Left cardiac atrium (tissue), 4 donors: Measurements from ENCODE around the gene EFCAB7. TPM values are rescaled to one million over a fixed set of nuclear protein-coding genes. Genes with fewer than 3 reads are reported as not detected.

ENCODE experiments used
- ATAC-seq, 2 donors: fragments of 200-7000 bp; cut with Tn5 transposase; one replicate each; pipeline ENCODE4 v1.9.1; 2020; ENCODE audit warnings: mild to moderate bottlenecking in 2 of 2, moderate library complexity in 2 of 2
- DNase-seq: peaks from one replicate; pipeline ENCODE4 v3.0.0-alpha.2; 2020
- intact Hi-C, 2 donors: fragments of 100-400 bp; cut with DNase I; formaldehyde crosslinking; loops; one replicate each; pipeline versions ENCODE4 v1.14.1 to v1.15.1; 2022 to 2023
- total RNA-seq, 2 donors: library from RNA; stranded (reverse); fragmentation: NEBNext Ultra II Directional; extraction: Animal tissue kit (Norgen Biotek cat#: 25700); gene quantifications; one replicate each; pipeline ENCODE4 v1.2.1, GENCODE V29; 2021
- donor health status: DM: no; HTN: yes; CAD: no.
- donor health status: DM: no; HTN: yes; CAD: no; lungs with severe emphysema.
- donor health status: DM: yes; HTN: yes; CAD: no.
- donor health status: Dilated cardiomyopathy.

The EFCAB7 gene
- total RNA-seq, 2 donors from 2014 or later, result 6.1 to 10.5 TPM

DNA sequence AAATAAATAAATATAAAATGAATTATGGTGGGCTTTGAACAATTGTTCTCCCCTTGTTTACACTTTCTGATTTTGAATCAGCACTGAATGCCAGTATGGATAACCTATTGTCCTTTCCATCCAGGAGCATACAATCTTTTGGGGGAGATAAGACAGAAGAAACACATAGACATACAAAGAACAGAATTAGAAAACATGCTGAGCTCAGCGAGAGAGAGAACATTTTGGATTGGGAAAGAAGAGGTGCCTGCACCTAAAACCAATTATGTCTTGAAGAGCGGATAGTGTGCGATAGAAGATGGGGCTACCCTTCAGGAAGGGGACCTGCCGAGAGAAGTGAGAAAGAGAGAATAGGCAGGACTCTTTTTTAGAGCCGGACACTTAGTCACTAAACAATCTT lies 76.5 kb downstream of the EFCAB7 start:
- ATAC-seq, result no peak
- no peak for DNase-seq
- intact Hi-C loops, result no loop called here

DNA sequence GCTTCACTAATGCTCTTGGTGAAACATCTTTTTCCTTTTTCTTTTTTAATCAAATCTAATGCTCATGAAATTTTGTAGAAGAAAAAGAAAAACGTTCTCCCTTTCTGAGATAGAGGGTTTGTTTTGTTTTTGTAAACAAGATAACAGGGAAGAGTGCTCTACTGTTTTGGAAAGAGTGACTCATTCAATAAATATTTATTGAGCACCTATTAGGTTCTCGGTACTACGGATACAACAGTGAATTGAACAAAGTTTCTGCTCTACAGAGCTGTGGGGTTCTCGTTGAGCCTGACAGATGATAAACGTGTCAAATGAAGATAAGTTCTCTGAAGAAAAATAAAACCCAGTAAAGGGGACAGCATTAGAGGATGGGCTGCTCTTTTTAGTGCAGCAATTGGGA lies 76.9 kb downstream of the EFCAB7 start:
- no peak for DNase-seq
- intact Hi-C loops, result no loop called here
- ATAC-seq, result no peak

- intact Hi-C loops, result no loop called here
- no peak for DNase-seq
- ATAC-seq, result no peak
These were observed 77.7 kb downstream of the EFCAB7 start for GRCh38 chr1:63601061-63601460.

DNA sequence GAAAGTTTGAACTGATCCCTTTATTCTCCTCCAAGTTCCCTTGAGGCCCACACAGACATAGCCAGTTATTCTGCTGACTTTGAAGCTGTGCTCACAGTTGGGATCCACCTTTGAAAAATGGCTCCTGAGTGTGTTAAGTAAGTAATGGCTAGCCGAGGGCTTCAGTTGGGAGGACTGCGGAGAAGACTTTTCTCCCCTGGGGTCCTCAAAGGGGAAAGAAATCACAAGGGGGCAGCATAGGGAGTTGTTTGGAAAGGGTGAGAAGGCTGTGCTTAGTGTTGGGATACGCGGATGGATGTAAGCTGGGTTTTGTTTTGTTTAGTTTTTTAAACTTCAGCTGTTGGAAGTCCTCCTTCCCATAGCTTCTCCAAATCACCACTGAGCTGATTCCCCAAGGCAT lies 78.1 kb downstream of the EFCAB7 start:
- DNase-seq (no peak), ATAC-seq (no peak)
- intact Hi-C loops, result no loop called here

- ATAC-seq (no peak), DNase-seq (no peak)
- intact Hi-C loops, result no loop called here
These were observed 78.6 kb downstream of the EFCAB7 start for GRCh38 chr1:63601912-63602311.

DNA sequence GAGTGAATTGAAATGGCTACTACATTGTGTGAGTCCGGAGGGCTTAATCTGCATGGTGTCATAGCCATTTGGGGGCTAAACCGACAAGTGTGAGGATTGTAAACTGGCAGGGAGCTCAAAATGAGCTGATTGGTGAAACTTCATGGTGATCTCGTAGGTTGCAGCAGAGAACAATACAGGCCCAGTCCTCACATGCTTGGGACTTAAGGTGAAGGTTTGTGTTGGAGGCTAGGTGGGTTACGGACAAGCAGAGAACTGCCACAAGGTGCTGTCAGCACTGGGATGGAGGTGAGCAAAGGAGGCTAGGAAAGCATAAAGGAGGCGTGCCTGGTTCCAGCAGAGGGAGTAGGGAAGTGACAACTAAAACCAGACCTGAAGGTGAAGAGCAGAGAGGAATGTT lies 79.3 kb downstream of the EFCAB7 start:
- DNase-seq, result no peak
- intact Hi-C loops, result no loop called here
- no peak for ATAC-seq

DNA sequence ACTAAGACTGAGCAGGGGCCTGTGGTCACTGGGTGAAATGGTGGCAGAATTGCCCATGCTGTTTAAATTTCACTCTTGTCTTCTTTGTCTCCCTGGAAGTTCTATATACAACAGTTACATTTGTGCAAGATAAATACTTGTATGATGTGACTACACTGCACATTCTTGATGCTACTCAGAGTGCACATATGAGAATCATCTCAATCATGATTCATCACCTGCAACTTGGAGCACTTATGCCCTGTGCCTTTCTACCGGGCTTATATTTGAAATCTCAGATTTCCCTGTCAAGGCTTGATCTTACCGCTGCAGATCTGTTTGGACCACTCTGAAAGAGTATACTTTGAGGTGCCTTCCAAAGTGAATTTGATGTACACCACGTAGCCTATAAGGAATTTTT lies 80.5 kb downstream of the EFCAB7 start:
- ATAC-seq, result no peak
- intact Hi-C loops, result no loop called here
- DNase-seq, result no peak

- ATAC-seq (peak in 1 of 2 donors; percentile 53), DNase-seq (no peak)
- intact Hi-C loops, result no loop called here
These were observed 84.0 kb downstream of the EFCAB7 start for GRCh38 chr1:63607322-63607721.

- DNase-seq (no peak), ATAC-seq (peak in 1 of 2 donors; percentile 40)
- intact Hi-C loops, result no loop called here
These were observed 87.9 kb downstream of the EFCAB7 start for GRCh38 chr1:63611231-63611630.

DNA sequence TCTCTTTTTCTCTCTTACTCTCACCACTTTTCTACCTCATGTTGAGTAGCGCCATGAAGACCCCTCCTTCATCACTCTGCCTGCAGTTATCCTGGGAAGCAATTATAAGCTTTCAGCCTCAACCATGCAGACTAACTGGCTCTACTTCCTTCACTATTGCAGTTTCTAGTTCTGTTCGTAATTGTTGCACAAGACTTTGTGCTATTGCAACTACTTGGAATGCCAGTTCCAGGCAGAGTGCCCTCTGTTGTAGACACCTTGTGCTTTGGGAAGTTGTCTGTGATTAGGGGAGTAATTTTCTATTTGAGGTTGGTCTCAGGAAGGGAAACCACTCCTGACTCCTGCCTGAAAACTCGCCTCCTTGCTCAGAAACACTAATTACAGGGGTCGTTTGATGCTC lies 89.2 kb downstream of the EFCAB7 start:
- no peak for DNase-seq
- intact Hi-C loops, result no loop called here
- ATAC-seq, result peak in 1 of 2 donors; percentile 40

GRCh38 chr1:63612971-63613370 lies 89.6 kb downstream of the EFCAB7 start:
- intact Hi-C loops, result no loop called here
- DNase-seq, result no peak
- ATAC-seq, result no peak

GRCh38 chr1:63615768-63616420 lies 92.6 kb downstream of the EFCAB7 start:
- ATAC-seq (peak; percentile 69 to 79), DNase-seq (peak; percentile 34)
- intact Hi-C loops, result loop anchor here in 1 of 2 donors (2.0 to 5.0 kb wide), 2 partner anchors 521 to 629 kb away; no protein-coding TSS in a partner anchor

GRCh38 chr1:63617450-63617849 lies 94.1 kb downstream of the EFCAB7 start:
- ATAC-seq (no peak), DNase-seq (no peak)
- intact Hi-C loops, result loop anchor here in 1 of 2 donors (2.0 to 5.0 kb wide), 2 partner anchors 520 to 627 kb away; no protein-coding TSS in a partner anchor

DNA sequence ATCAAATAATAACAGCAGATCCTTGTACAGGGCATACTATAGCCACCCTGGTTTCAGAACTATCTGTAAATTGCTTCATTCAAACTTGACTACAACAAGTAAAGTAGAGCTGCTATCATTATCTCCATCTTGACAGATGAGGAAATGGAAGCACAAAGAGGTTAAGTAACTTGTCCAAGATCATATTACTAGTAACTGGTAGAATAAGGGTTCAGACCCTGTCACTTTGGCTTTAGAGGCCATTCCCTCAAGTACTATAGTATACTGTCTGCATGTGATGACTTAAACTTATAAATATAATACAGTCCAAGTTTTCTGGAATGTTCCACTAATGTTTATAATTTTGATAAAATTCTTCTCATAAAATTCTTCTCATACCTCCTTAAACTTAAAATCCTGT lies 94.7 kb downstream of the EFCAB7 start:
- ATAC-seq (no peak), DNase-seq (no peak)
- intact Hi-C loops, result loop anchor here in 1 of 2 donors (5.0 kb wide), 1 partner anchor 519 kb away; no protein-coding TSS in a partner anchor

DNA sequence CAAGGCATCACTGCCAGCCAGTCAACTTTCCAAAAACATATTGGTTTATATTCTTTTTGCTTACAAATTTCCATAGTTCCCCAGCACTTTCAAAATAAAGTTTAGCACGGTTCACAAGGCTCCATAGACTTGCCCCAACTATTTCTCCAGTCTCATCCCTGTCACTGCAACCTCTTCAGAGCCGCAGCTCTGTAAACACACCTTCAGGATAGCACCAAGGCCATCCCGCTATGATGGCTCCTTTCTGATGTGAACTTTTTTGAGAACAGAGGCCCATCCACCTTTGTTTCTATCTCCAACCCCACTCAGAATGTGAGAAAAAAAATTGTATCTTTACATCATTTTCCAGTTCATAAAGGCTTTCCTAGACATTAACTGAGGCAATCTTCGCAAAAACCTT lies 96.2 kb downstream of the EFCAB7 start:
- intact Hi-C loops, result loop anchor here in 1 of 2 donors (5.0 kb wide), 1 partner anchor 518 kb away; no protein-coding TSS in a partner anchor
- ATAC-seq, result no peak
- DNase-seq, result no peak

DNA sequence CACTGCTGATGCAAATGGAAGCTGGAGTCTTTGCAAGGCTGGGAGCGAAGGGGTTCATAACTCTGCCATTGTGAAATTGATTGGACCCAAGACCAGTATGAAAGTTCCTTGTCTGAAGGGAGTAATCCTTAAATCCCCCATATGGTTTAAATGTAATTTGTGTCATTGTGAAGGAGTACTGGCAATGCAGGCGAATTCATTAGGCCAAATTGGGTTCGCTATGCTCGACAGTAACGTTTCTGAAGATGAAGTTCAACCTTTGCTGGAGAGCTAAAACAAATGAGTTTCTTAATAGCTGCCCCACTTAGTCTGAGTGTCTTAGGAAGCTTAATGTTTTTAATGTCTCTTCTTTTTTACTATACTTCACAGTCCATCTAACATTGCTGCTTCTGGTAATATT lies 97.3 kb downstream of the EFCAB7 start:
- DNase-seq, result no peak
- ATAC-seq, result no peak
- intact Hi-C loops, result no loop called here

DNA sequence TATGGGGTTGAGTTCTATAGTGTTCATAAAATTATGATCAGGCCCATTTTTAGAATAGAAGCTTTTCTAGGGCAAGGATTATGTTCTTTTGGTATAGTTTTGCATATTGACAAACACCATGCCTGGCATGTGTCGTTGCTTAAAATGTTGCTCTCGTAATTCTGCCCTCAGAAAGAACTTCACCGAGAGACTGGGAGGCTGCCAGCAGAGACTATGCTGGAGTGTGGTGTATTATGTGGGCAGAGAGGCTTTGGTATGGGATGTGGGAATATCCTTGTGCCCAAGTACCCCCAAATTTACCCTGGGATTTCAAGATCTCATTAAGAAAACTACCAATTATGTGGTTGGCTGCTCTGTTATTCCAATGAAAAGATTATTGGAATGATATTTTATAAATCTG lies 97.8 kb downstream of the EFCAB7 start:
- intact Hi-C loops, result no loop called here
- peak; percentile 40 to 56 for ATAC-seq

GRCh38 chr1:63621698-63622097 lies 98.4 kb downstream of the EFCAB7 start:
- intact Hi-C loops, result no loop called here
- peak; percentile 66 to 80 for ATAC-seq
- DNase-seq, result peak; percentile 25

More for the DNA sequence above, 97.8 kb downstream of the EFCAB7 start:
- no peak for DNase-seq
